ENCODE measurements around the gene FHDC1.

DNA sequence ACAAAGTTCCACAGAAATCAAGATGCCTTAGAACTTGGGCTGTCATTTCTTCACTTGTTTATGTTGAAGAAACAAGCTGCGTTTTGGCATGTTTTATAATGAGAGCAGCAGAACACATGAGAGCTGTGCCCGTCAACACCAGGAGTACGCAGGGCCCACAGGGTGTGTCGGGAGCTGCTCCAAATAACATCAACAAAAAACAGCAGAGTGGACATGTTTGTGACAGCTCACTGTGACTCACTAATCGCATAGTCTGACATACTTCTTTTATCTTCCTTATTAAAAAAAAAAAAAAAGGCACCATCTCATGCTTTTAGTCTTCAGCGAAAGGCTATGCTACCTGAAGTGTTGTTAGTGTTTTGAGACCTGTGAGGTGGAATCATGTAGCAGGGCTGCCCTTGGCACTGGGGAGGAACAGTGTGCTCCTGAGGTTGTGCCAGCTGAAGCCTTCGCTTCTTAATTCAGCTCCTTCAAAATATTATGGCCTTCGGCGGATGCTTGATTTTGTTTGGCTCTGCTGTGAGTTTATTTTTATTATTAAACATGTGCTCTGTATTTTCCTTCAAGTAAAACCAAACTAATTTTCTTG, 32.8 kb downstream of the FHDC1 start:
- TF ChIP-seq EP300 (IDR thresholded peaks at IDR 0.05; ENCODE audit: borderline replicate concordance) (no peak), TCF12 (IDR thresholded peaks at IDR 0.05; ENCODE audit: low read depth) (no peak)
- TF ChIP-seq, protein P1, sequence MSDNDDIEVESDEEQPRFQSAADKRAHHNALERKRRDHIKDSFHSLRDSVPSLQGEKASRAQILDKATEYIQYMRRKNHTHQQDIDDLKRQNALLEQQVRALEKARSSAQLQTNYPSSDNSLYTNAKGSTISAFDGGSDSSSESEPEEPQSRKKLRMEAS (IDR thresholded peaks at IDR 0.05) = no peak

Measured in Ishikawa (cell line).